Activated CD4-positive, alpha-beta T cell treated with anti-CD3 and anti-CD28 coated beads, Interleukin-2, amount 50 U/mL, for 16 hours (primary cell): Measurements from ENCODE around the gene MAL.
"Not testable (repeated sequence)": the region's sequence is repeated elsewhere in the genome, so short reads cannot be mapped to it uniquely, and the experiment has no call there.

Experiments used
- DNase-seq: peaks from one replicate; pipeline ENCODE4 v3.0.0-alpha.2; 2020

MAL gene

GRCh38 chr2:95068256-95068655 is 42.7 kb downstream of the MAL start:
- DNase-seq: no peak

GRCh38 chr2:95069465-95069864 is 44.0 kb downstream of the MAL start:
- DNase-seq: no peak

- no peak for DNase-seq
These were observed 46.3 kb downstream of the MAL start for GRCh38 chr2:95071856-95072255.

GRCh38 chr2:95072424-95072823 is 46.9 kb downstream of the MAL start:
- DNase-seq: no peak

GRCh38 chr2:95073856-95074662 is 48.6 kb downstream of the MAL start:
- no peak for DNase-seq

- DNase-seq: peak; percentile 72
These were observed 49.3 kb downstream of the MAL start for GRCh38 chr2:95074663-95075439.

GRCh38 chr2:95075440-95076132 is 50.1 kb downstream of the MAL start:
- no peak for DNase-seq

GRCh38 chr2:95076705-95077529 is 51.4 kb downstream of the MAL start:
- DNase-seq: peak; percentile 84

- DNase-seq: no peak
These were observed 52.0 kb downstream of the MAL start for GRCh38 chr2:95077530-95077825.

GRCh38 chr2:95077861-95078603 is 52.5 kb downstream of the MAL start:
- DNase-seq: no peak

- DNase-seq: peak; percentile 39
These were observed 53.7 kb downstream of the MAL start for GRCh38 chr2:95079199-95079683.

GRCh38 chr2:95082477-95082876 is 57.0 kb downstream of the MAL start:
- DNase-seq: no peak

- no peak for DNase-seq
These were observed 60.5 kb downstream of the MAL start for GRCh38 chr2:95086017-95086416.

GRCh38 chr2:95087379-95087778 is 61.9 kb downstream of the MAL start:
- no peak for DNase-seq

- no peak for DNase-seq
These were observed 66.5 kb downstream of the MAL start for GRCh38 chr2:95091885-95092555.

- not testable (repeated sequence) for DNase-seq
These were observed 72.8 kb downstream of the MAL start for GRCh38 chr2:95098273-95098672.

GRCh38 chr2:95099910-95100309 is 74.4 kb downstream of the MAL start:
- DNase-seq: no peak
